SKM-1 treated with dmso at 0.1 percent for 144 hours (cell line): ENCODE data around the gene AMOTL1.

Experiments
- DNase-seq: peaks from one replicate; lab custom pipeline; 2025; ENCODE audit not compliant: unreplicated experiment; lab: John Stamatoyannopoulos, UW

Gene AMOTL1, protein sequence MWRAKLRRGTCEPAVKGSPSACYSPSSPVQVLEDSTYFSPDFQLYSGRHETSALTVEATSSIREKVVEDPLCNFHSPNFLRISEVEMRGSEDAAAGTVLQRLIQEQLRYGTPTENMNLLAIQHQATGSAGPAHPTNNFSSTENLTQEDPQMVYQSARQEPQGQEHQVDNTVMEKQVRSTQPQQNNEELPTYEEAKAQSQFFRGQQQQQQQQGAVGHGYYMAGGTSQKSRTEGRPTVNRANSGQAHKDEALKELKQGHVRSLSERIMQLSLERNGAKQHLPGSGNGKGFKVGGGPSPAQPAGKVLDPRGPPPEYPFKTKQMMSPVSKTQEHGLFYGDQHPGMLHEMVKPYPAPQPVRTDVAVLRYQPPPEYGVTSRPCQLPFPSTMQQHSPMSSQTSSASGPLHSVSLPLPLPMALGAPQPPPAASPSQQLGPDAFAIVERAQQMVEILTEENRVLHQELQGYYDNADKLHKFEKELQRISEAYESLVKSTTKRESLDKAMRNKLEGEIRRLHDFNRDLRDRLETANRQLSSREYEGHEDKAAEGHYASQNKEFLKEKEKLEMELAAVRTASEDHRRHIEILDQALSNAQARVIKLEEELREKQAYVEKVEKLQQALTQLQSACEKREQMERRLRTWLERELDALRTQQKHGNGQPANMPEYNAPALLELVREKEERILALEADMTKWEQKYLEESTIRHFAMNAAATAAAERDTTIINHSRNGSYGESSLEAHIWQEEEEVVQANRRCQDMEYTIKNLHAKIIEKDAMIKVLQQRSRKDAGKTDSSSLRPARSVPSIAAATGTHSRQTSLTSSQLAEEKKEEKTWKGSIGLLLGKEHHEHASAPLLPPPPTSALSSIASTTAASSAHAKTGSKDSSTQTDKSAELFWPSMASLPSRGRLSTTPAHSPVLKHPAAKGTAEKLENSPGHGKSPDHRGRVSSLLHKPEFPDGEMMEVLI

DNA sequence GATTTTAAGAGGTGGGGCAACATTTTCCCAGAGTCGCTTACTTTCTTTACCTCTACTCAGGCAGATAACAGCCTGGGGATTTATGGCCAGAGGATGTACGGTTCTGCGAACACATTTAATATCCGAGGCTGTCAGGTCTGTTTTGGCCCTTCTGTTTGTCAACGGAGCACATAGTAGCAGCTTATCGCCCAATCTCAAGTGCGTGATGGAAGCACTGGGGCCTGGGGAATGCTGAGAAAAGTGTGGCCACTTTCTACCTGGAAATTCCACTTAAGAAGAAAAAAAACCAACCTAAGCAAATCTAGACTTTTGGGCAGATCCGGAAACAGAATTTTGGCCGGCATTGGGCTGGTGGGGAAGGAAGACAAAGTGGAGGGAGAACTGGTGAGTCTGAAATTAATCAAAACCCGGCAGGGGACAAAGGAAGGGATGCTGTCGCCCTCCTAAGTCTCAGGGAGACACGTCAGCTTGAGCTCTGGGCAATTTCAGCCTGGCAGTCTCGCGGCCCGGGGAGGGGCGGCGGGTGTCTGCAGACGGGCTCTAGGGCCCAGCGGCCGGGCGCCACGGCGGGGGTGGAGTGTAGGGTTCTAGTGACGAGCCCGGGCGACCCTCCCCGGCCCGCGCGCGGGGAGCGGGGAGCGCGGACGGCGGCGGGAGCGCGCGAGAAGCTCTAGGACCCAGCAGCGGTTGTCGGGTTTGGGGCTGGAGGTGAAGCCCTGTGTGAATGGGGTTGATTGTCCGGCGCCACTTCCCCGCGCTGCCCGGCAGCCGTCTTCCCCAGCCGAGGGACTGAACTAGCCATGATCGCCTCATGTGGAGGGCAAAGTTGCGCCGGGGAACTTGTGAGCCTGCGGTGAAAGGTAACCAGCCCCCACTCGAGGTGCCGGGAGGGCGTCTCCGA is at the start of gene AMOTL1:
Gene AMOTL1 (plus strand): TSS at position 656 of the 901 bp plus-strand sequence. CDS start 156 bp downstream, at position 812.
- DNase-seq: peak; percentile 87

DNA sequence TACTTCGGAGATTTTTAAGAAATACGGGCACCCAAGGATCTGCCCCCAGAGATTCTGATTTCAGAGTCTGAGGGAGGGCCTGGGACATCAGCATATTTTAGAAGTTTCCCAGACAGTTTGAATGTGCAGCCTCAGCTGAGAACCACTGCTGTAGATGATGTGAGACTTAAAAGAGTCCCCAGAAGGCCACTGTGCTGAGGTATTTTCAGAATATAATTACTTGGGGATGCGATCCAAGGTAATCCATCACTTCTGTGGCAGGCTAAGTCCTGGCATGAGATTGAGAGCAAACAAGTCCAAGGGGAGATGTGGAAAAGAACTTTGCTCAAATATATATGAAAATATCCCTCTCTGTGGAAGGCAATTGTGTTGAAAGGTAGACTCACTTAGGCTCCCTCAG is 48.3 kb upstream of the AMOTL1 start:
- DNase-seq: no peak

DNA sequence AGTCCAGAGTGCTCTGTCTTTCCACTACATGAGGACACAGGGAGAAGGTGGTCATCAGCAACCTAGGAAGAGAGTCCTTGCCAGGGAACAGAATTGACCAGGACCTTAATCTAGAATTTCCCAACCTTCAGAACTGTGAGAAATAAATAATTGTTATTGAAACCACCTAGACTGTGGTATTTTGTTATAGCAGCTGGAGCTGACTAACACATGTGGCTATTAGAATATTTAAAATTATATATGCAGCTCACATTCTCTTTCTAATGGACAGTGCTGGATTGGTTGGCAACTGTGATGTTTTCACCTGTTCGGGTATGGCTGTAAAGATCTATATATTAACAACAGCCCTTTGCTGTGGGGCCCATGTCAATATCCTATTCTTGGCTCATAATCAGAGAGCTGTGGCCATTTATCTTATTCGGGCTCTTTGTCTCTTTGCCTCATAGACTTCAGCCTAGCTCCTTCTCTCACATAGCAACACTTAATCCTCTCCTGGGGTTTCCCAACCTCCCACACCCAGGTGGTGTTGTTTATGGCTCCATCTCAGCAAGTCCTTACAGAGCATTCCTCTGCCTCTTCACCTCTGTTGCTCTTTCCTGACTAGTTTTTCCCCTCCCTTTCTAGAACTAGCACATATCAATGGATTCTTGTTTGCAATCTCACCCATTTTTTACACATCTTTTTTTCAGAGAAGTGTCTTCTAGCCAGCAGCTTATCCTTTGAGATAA is 46.4 kb upstream of the AMOTL1 start:
- DNase-seq: no peak

DNA sequence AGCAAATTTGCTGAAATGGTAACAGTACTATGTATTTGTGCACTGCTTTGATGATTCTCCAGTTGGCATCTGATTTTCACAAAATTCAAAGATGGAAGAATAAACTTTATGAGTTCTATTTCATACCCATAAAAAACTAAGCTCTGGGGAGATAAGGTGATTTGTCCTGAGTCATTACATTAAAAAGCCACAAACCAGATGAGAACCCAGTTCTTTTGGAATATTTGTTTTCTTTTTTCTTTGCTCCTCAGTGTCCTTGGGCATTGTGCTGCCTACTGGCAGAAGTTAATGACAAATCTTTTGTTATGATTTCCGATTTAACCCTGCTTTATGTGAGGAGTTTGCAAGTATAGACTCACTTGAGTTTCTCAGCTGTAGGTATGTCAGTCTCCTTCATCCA is 45.4 kb upstream of the AMOTL1 start:
- no peak for DNase-seq

DNA sequence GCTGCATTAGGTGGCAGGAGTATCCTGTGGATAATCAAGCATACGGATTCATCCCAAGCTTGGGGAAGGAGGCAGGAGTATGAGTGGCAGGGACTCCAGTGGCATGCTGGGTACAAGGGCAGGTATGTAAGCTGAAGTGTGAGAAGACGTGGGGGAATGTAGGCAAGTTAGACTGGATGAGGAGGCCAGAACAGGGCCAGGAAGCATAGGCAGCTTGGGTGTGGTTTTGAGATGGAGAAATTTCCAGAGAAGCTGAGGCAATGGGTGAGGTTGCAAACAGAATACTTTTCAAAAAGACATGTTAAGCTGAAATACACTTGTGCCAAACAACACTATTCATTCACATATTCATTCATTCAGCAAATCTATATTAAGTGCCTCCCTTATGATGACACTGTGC is 43.1 kb upstream of the AMOTL1 start:
- DNase-seq: no peak

DNA sequence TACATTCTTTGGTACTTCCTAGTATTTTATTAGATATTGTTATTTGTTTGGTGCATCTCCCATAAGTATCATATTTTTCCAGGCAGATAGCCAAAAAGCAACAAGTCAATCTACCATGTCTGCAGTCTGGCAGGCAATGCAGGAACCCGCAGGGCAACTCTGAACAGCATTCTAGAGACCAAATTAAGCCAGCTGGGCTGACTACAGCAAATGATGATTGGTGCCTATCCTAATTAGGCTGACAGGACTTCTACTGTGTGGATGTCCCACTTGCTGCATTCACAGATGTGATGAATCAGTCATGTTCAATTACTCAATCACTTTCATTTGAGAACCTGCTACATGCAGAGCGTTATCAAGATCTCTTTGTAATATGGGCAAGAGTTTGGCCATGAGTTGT is 40.3 kb upstream of the AMOTL1 start:
- no peak for DNase-seq

DNA sequence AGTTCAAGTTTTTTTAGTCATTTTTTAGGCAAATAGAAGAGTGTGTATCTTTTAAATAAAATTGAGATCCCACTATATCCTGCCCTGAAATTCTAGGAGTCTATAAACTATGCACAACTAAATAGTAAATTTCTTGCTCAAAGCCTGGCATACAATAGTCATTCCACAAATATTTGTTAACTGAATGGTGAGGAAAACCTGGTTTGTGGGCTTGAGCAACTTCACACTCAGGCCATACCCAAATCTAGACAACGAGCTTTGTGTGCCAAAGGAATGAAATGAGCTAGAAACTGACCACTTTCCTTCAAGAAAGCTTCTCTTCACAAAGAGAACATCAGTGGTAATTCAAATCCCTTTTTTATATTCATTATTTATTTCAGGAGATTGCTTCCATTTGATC is 39.6 kb upstream of the AMOTL1 start:
- DNase-seq: no peak

DNA sequence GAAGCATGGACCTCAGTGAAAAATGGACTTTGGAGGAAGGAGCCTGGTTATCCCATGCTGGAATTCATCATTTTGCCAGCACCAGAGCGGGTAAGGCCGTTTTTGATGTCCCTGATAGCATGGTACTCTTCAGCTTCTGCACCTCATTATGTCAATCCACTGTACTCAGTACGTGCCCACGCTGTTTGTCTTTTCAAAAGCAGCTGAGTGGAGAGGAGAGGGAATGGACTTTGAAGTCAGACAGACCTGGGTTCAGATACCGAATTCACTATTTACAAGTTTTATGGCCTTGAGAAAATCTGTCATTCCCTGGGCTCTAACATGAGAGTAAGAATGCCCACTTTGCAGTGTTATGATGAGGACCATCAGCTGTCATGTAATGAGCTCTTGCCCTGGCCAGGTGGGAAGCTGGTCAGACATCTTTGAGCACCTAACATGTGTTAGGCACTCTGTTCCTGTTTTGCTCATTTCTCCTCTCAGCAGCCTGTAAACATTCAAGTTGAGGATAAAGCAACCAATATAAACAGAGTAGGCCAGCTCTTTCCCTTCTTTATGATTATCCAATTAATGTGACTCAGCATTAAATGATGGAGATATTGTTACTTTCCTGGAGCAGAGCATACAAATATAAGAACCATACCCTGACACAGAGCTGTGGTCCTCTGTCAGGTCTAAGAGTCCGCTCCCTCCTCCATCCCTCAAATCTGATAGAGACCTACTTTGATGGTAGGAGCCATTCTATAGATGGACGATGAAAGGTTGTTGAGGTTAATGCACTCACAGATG is 39.0 kb upstream of the AMOTL1 start:
- no peak for DNase-seq

DNA sequence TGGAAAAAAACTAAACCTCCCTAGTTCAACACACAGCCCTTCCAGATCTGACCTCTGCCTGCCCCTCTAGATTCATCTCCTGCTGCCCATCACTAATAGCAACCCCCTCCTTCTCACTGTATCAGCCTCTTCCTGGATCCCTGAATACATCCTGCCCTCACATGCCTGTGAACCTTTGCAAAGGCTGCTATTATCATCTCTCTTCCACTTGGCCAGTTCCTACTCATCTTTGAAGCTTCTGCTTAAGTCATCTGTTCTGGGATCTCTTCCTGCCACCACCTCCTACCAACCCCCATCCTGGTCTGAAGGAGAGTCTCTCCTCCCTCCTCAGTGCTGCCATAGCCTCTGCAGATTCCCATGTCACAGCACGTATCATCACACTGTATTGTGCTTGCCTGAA is 38.0 kb upstream of the AMOTL1 start:
- DNase-seq: no peak

DNA sequence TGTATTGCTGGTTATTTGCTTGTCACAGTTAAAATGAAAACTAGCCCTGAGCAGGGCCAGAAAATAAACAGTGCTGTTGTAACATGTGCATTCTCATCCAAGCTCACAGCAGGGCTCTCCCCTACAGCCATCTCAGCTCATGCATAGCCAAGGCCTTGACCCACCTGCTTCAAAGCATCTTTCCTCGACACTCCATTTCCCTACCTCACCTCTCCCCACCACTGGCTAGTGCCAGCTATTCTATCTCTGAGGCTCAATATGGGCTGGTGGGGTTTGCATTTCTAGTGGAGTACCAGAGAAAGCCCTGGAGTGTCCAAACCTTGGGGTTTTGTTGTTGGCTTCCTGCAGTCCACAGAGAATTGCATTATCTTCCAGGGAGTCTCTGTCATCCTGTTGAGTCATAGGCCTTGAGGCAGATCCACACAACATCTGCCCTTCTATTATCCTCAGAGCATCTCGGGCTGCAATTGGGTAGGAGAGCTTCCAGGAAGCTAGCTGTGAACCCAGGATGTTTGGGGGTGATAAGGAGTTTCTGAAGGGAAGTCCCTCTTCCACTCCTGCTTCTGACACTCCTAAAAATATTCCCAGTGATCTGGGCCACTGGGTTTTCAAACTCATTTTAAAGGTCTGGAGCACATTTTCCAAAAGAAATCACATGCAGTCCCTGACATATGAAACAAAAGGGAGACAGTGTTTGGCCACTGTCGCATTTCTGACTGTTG is 36.1 kb upstream of the AMOTL1 start:
- no peak for DNase-seq

DNA sequence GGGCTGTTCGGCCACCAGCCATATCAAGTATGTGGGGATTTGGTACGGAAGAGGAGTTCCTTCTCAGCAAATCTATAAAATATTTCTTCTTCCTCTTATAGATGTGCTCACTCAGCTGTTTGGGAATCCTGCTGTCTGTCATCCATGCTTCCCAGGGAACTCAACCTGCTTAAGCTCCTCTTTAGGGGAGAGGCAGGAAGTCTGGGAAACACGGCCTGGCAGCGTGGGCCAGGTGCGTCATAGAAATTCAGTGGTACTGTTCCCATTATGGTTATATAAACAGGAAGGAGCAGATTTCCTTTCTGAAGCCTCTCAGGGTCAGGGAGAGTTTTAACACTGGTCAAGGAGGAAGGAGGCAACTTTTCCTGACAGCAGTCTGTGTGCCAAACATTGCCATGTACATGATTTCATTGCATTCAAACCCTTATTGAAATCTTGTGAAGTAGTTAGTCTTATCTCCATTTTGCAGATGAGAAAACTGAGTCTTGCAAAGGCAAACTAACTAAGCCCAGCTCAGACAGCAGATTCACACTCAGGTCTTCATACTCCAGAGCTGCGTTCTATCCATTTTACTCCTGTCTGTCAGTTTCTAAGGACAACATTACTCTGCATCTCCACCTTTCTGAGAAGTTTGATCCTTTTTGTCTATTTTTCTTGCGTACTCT is 35.4 kb upstream of the AMOTL1 start:
- no peak for DNase-seq

DNA sequence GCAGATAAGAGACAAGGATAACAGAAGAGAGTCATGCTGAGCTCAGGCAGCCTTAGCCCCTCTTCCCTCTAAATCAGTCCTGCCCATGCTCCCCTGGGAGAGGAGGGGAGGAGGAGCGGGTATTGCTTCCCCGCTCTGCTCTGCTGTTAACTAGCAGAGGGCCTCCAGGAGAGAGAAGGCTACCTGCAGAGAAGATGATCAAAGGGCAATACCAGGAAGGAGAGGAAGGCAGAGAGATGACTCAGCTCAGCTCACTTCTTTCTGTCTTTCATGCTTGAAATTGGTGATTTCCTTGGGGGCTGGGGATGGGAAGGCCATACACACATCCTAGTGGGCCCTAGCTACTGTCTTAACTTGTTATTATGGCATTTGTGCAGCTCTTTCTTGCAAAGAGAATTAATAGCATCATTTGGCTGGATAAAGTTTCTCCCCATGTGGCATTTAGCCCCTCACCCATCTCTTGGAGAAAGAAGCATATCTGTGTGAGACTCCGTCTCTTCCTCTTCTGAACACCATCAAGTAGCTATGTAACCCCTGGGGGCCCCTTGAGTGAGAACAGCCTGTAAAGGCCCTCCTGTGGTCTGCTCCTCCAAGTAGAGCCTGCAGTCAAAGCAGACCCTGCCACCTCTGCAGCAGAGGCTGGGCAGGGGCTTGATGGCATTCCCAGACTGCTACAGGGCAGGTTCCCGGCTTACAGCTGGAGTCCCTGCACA is 33.4 kb upstream of the AMOTL1 start:
- no peak for DNase-seq

DNA sequence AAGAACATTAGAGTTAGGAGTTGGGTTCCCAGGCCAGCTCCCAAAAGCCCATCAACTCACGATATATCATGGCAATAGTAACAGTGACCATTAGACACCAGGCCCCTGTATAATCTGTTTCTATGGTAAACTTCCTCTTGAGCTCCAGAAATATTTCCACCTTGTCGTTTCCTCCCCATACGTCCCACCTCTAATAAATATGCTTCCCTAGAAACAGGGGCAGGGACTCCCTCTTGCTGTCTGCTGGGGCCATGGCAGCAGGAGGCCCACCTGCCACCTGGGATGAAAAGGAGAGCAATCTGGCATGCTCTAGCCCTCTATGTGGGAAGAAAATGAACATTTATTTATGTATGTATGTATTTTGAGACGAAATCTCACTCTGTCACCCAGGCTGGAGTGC is 32.2 kb upstream of the AMOTL1 start:
- DNase-seq: no peak

DNA sequence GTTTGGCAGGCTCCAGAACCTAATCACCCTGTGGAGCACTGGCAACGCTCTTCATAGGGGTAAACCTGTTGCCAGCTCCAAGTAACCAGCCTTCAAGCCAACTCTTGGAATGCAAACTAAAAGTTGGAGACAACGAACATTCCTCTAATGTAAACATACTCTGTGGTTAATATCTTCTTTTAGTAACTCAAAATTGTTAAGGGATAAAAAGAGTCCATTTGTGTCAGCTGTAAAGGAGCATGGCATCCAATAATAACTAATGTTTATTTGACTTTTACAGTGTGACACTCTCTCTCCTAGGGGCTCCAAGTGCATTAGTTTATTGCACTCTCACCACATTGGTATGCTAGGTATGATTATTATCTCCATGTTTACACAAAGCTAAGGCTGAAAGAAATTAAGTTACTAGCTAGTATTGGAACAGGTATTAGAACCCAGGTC is 31.0 kb upstream of the AMOTL1 start:
- DNase-seq: no peak

DNA sequence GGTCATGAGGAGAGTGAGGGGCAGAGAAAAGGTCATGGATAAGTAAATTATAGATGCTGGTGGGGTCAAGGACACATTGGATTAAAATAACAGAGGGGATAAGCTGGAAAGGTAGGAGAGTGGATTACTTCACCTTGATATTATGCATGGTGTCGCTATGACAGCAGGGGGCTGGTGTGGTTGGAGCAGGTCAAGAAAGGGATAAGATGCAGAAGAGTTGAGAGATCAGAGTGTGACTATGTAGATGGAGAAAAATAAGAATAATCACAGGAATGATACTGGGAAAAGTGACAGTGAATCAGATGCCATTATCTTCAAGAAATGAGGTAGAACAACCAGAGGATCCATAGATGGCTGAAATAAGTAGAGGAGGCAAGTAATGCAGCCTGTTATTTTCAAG is 29.4 kb upstream of the AMOTL1 start:
- no peak for DNase-seq

DNA sequence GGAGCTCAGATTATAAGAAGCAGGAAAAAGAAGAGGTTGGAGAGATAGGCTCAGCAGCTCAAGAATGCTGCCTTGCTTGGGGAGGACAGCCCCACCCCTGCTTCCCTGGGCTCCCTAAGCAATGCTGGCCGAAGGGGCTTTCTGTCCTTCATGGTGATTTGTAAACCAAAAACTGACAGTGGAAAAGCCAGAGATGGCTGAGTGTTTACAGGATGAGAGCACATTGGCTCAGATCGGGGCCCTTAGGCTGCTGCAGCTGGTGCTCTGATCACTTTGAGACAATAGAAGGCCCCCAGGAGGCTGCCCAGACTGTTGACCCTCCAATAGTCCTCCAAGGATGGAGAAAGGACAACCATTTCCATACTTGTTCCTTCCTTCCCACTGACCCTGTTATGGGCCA is 28.8 kb upstream of the AMOTL1 start:
- no peak for DNase-seq

DNA sequence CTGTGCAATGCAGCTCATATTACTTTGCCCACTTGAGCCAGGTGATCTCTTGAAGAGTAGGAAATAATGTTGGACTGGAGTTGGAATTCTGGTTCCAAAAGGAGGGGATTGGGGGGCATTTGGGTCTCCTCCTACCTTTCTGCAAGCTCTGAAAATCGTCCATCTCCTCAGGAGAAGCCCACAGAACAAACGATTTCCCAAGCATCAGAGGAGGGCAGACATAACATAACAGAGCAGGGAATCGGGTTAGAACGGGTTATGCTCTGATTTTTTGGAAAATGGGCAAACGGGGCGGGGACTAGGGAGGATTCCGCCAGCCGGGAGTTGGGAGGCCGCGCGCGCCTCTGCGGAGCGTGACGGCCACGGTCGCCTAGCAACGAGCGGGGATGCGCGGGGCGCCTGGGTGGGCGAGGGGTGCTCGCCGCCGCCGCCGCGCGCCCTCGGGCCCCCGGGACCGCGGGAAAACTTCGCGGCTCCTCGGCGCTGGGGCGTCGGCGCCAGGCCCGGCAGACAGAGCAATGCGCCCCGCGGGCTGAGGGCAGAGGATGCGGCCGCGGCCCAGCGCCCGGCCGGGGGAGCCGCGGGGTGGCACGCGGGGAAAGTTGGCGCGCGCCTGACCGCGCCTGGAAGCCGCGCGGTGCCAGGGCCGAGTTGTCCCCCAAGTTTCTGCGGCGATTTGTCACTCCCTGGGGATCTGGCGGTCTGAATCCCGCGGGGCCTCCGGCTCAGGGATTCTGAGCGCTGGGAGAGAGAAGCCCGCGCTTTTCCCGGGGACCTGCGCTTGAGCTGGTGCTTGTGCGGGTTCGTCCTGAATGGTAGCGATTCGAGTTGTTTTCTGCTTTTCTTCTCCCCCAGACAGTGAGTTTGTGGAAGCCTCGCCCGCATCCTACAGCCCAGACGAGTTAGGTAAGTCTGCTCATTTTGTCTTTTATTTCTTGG is 27.8 kb upstream of the AMOTL1 start:
- no peak for DNase-seq
